Measurements from ENCODE around the gene ENTPD7.

DNA sequence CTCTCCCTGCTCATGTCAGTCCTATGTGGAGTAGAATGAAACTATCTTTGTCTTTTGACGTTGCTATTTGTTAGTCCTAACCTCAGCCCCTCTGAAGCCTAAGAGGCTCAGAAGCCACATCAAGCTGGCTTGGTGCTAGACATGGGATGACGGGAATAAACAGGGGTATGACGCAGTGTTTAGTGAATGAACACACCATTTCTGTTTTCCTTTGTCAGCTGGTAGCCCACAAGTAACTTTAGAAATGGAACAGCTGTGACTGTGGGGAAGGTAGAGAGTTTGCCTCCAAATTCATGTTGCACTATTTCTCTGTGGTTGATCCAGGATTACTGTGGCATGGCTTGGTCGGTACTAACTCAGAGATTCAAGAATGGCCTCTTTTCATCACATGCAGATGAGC lies 41.3 kb downstream of the ENTPD7 start:
- TF ChIP-seq, protein P1, sequence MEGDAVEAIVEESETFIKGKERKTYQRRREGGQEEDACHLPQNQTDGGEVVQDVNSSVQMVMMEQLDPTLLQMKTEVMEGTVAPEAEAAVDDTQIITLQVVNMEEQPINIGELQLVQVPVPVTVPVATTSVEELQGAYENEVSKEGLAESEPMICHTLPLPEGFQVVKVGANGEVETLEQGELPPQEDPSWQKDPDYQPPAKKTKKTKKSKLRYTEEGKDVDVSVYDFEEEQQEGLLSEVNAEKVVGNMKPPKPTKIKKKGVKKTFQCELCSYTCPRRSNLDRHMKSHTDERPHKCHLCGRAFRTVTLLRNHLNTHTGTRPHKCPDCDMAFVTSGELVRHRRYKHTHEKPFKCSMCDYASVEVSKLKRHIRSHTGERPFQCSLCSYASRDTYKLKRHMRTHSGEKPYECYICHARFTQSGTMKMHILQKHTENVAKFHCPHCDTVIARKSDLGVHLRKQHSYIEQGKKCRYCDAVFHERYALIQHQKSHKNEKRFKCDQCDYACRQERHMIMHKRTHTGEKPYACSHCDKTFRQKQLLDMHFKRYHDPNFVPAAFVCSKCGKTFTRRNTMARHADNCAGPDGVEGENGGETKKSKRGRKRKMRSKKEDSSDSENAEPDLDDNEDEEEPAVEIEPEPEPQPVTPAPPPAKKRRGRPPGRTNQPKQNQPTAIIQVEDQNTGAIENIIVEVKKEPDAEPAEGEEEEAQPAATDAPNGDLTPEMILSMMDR (IDR thresholded peaks at IDR 0.05; ENCODE audit: poor library complexity), result no peak
- TF ChIP-seq EZH2 (IDR thresholded peaks at IDR 0.05; ENCODE audit: borderline replicate concordance), result no peak

All from hepatocyte (in vitro differentiated cells).